ENCODE measurements around the gene TEN1.

Gene TEN1

DNA sequence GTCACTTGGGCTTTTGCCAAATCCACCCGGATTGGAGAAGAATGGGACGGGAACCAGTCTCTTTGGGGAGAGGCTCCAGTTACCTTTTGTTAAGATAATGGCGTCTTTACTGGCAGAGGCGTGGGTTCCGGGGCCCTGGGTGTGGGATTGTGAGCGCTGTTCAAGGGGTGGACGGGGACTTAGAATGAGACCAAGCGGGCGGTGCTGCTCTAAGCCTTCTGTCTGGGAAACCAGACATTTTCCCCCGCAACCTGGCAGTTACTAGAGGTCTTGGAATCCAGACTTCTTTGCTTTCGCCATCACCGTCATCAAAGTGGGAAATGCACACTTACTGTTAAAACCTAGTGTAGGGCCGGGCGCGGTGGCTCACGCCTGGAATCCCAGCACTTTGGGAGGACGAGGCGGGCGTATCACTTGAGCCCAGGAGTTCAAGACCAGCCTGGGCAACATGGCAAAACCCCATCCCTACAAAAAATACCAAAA is 706 bp downstream of the TEN1 start:
- TF ChIP-seq, protein P1, sequence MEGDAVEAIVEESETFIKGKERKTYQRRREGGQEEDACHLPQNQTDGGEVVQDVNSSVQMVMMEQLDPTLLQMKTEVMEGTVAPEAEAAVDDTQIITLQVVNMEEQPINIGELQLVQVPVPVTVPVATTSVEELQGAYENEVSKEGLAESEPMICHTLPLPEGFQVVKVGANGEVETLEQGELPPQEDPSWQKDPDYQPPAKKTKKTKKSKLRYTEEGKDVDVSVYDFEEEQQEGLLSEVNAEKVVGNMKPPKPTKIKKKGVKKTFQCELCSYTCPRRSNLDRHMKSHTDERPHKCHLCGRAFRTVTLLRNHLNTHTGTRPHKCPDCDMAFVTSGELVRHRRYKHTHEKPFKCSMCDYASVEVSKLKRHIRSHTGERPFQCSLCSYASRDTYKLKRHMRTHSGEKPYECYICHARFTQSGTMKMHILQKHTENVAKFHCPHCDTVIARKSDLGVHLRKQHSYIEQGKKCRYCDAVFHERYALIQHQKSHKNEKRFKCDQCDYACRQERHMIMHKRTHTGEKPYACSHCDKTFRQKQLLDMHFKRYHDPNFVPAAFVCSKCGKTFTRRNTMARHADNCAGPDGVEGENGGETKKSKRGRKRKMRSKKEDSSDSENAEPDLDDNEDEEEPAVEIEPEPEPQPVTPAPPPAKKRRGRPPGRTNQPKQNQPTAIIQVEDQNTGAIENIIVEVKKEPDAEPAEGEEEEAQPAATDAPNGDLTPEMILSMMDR (IDR thresholded peaks at IDR 0.05; ENCODE audit: borderline replicate concordance, insufficient read depth, low read depth, low read length) = no peak
- peak overlapping the region; percentile 76 for H3K4me3 ChIP-seq (ENCODE audit: low read depth, low read length)

DNA sequence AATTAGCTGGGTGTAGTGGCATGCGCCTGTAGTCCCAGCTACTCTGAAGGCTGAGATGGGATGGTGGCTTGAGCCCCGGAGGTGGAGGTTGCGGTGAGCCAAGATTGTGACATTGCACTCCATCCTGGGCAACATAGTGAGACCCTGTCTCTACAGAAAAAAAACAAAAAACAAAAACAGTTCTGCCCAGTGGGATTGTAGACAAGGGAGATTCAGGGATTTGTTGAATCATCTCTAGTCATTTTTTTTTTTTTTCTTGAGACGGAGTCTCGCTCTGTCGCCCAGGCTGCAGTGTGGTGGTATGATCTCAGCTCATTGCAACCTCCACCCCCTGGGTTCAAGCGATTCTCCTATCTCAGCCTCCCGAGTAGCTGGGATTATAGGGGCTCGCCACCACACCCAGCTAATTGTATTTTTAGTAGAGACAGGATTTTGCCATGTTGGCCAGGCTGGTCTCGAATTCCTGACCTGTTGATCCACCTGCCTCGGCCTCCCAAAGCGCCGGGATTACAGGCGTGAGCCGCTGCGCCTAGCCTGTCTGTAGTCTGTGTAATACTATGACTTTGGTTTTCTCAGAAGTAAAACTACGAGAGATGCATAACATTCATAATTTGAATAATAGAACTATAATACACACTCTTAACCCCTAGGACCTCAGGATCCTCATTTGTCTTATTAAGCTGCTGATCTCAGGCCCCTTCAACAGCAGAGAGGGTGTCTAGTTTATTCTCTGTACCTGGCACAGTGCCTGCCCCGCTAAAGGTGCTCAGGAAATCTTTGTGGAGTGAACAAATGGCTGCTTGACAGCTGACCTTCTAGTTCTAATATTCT is 1.4 kb downstream of the TEN1 start:
- TF ChIP-seq, protein P1 (IDR thresholded peaks at IDR 0.05; ENCODE audit: borderline replicate concordance, insufficient read depth, low read depth, low read length) = no peak
- peak overlapping the region; percentile 76 for H3K4me3 ChIP-seq (ENCODE audit: low read depth, low read length)

DNA sequence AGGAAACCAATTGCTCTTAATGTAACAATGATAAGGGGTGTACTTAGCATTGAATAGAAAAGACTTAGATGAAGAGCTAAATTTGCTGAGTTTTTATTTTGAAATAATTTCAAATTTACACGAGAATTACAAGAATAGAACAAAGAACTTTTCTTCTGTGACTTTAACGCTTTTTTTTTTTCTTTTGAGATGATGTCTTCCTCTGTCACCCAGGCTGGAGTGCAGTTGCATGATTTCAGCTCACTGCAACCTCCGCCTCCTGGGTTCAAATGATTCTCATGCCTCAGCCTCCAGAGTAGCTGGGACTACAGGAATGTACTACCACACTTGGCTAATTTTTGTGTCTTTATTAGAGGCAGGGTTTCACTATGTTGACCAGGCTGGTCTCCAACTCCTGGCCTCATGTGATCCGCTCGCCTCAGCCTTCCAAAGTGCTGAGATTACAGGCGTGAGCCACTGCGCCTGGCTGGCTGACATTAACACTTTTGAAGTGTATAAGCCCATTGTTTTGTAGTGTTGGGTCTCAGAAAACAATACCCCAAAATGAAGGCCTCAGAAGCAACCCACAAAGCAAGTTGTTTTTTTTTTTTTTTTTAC is 2.1 kb downstream of the TEN1 start:
- H3K4me3 ChIP-seq (ENCODE audit: low read depth, low read length) = no peak overlapping the region

DNA sequence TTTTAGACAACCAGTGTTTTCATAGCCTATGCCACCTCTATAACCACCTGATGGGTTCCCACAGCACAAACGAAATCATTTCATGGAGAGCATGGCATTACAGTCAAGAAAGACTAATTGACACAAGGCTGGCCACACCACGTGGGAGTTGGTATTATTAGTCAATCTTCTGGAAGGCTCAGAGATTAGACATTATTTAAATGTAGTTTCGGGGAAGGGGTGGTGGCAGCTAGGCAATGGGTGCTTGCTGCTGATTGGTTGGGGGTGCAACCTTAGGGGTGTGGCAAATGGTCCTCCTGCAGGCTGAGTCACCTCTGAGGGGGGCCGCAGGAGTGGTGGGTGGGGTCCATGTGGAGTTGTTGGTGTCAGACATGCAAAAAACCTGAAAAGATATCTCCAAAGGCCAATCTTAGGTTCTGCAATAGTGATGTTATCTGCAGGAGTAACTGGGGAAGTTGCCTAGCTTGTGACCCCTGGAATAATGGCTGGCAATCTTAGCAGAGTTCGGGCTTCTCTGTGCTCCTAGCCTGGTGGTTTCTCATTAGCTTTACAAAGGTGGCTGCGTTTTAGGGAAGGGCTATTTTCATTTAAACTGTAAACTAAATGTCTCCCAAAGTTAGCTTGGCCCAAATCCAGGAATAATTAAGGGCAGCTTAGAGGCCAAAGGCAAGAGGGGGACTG is 4.6 kb downstream of the TEN1 start:
- TF ChIP-seq, protein P1 (IDR thresholded peaks at IDR 0.05; ENCODE audit: borderline replicate concordance, insufficient read depth, low read depth, low read length) = no peak
- no peak overlapping the region for H3K4me3 ChIP-seq (ENCODE audit: low read depth, low read length)

More for the DNA sequence above, 2.1 kb downstream of the TEN1 start:
- TF ChIP-seq, protein P1 (IDR thresholded peaks at IDR 0.05; ENCODE audit: borderline replicate concordance, insufficient read depth, low read depth, low read length) = no peak

DNA sequence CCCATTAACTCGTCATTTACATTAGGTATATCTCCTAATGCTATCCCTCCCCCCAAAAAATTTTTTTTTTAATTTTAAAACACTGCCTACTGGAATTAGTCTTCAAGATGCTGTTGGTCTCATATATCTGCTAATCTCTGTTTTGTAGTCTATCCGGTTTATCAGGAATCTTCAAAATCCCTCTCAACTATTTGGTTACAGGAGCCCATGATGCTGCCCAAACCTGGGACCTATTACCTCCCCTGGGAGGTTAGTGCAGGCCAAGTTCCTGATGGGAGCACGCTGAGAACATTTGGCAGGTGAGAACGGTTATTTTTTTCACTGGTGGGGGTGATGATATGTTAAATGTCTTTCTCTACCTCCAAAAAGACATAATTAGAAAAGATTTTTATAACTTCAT is 6.9 kb downstream of the TEN1 start:
- TF ChIP-seq, protein P1 (IDR thresholded peaks at IDR 0.05; ENCODE audit: borderline replicate concordance, insufficient read depth, low read depth, low read length) = no peak
- no peak overlapping the region for H3K4me3 ChIP-seq (ENCODE audit: low read depth, low read length)

DNA sequence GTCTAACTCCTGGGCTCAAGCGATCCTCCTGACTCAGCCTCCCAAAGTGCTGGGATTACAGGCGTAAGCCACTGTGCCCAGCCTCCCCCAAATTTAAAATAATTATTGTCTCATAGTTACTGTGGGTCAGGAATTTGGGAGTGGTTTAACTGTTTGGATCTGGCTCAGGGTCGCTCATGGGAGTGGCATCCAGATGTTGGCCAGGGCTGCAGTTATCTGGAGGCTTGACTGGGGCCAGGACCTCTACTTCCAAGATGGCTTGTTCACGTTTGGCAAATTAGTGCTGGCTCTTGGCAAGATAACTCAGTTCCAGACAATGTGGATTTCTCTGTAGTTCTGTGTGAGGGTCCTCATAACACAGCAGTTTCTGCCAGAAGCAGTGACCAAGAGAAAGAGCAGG is 8.0 kb downstream of the TEN1 start:
- no peak overlapping the region for H3K4me3 ChIP-seq (ENCODE audit: low read depth, low read length)
- TF ChIP-seq, protein P1 (IDR thresholded peaks at IDR 0.05; ENCODE audit: borderline replicate concordance, insufficient read depth, low read depth, low read length) = no peak

Data from GM12875 (cell line).